HG02798 (cell line): Measurements from ENCODE around the gene HOXD11.

Experiments
- ATAC-seq: cut with Tn5 transposase; IDR thresholded peaks from one replicate; pipeline ENCODE4 v1.9.1; 2021; ENCODE audit warnings: mild to moderate bottlenecking; ENCODE audit not compliant: unreplicated experiment, poor library complexity

HOXD11 gene

DNA sequence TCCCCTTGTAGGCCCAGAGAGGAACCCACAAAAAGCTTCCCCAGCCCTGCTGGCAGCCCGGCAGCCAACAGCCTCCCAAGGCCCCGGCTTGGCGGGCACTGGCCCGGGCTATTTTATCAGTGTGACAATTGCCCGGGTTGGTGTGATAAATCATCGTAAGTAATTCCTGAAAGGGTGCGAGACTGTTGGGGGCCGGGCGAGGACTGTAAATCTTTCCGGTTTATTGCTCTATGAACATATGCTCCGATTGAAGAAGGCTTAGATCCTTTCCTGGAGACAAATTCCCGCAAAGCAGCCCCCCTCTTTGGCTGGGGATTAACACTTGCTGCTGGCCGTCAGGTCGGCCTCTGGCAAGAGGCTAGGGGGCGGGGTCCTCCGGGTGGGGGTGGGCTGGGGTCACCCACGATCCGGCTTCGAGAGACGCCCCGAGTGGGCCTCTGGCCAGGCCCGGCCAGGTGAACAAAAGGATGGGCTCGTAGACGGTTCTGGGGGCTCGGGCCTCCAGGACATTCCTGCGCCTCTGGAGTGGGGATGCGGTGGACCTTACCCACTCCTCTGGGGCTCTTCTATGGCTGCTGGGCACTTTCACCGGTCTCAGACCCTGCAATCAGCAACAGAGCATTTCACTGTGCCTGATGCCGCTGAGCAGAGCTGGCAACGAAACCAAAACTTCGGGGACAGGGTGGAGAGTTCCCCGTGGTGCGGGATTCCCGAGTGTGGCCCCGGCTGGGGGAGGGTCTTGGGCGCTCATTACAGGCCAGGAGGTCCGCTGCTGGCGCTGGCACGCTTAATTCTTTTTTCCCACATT, 52.0 kb downstream of the HOXD11 start:
- no peak for ATAC-seq
